Measurements from ENCODE around the gene GNAI1.

The GNAI1 gene

DNA sequence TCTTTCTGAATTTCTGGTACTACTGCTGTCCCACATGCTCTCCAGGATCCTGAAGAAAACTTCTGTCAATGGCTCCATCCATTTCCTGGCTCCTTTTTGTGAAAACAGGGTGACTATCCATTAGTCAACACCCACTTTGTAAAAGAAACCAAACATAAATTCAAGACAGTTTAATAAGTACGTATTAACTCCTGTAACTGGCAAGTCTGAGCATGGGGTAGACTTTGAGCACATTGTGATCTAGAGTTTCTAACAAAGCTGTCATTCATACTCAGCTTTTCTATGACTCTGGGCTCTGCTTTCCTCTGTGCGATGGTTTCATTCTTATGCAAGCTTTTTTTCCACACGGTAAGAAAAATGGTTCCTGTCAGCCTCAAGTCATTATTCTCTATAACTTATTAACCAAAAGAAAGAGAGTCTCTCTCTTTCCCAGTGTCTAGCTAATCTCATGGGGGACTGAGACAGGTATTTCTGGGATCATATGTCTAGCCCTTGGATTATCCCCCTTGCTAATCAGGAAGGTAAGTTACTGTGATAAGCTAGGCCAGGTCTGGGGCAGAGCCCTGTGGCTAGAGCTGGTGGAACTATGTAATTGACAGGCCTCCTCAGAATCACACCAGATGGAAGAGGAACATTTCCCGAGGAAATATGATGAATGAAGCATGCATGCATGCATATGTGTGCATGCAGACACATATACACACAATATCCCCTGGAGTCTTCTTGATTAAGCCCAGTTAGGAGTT lies 98.5 kb downstream of the GNAI1 start:
- TF ChIP-seq, protein P1, sequence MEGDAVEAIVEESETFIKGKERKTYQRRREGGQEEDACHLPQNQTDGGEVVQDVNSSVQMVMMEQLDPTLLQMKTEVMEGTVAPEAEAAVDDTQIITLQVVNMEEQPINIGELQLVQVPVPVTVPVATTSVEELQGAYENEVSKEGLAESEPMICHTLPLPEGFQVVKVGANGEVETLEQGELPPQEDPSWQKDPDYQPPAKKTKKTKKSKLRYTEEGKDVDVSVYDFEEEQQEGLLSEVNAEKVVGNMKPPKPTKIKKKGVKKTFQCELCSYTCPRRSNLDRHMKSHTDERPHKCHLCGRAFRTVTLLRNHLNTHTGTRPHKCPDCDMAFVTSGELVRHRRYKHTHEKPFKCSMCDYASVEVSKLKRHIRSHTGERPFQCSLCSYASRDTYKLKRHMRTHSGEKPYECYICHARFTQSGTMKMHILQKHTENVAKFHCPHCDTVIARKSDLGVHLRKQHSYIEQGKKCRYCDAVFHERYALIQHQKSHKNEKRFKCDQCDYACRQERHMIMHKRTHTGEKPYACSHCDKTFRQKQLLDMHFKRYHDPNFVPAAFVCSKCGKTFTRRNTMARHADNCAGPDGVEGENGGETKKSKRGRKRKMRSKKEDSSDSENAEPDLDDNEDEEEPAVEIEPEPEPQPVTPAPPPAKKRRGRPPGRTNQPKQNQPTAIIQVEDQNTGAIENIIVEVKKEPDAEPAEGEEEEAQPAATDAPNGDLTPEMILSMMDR (IDR thresholded peaks at IDR 0.05), result no peak
- Histone ChIP-seq H3K4me3 (no peak overlapping the region), H3K27ac (no peak overlapping the region)
- DNase-seq (ENCODE audit: low spot score), result no peak

DNA sequence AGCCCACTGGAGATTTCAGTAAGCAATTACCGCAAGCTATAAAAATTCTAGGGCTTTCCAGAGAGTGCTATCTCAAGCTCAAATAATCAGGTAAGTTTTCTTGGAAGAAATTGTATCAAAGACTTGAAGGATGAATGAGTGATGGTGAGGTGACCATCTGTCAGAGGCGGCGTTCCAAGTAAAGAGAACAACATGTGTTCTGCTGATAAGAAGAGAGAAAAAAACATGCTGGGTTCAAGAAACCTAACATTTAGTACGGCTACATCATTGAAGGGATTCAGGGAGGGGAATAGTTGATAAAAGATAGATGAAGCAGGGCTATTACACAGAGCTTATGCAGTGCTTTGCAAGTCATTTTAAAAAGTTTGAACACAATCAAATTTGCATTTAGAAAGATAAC lies 100.7 kb downstream of the GNAI1 start:
- TF ChIP-seq, protein P1 (IDR thresholded peaks at IDR 0.05), result no peak
- no peak overlapping the region for H3K4me3 ChIP-seq
- no peak for DNase-seq (ENCODE audit: low spot score)
- no peak overlapping the region for H3K27ac ChIP-seq

DNA sequence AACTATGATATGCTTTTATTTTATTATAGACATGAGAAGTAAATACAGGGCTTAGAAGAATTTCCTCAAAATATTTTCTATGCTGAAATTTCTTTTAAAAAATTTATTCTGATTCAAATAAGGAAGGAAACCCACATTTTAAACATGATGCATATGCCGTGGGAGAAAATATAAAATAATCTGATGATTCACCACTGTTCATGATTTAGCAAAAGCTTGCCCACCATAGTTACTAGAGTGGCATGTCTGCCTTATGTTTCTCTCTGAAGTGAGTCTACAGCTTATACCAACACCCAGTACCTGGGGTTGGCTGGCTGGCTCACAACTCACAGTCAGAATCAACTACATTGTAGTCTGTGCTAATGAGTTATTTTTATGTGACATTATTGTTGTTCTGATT lies 102.0 kb downstream of the GNAI1 start:
- DNase-seq (ENCODE audit: low spot score), result no peak
- Histone ChIP-seq H3K4me3 (no peak overlapping the region), H3K27ac (no peak overlapping the region)
- TF ChIP-seq, protein P1 (IDR thresholded peaks at IDR 0.05), result no peak

DNA sequence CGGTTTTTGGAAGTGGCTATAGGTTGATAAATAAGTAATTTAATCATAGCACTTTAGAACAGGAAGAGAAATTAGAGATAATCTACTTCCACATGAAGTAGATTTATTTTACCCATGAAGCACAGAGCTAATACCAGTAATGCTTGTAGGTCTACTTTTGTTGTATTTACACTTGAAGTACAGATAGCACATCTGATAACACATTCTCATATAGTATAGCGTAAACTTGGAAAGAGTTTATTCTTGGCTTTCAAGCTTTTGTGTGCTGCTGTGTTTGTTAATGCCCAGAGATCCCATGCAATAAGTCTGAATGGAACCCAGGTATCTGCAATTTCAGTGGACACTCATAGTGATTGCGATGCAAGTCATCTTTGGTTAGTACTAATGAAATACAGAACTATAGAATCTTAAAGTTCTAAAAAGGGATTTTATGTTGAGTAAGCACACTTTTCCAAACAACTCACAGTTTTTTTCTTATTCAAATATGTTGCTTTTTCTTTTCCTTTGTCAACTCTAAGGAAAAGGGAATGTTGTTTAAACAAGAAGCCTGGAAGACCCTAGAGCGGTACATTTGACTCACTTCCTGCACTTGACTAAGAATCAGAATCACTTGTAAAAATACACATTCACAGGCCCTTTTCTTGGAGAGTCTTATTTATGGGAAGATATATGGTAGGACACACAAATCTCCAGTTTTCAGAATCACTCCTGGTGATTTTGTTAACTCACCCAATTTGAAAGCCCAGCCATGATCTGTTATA lies 105.8 kb downstream of the GNAI1 start:
- TF ChIP-seq, protein P1 (IDR thresholded peaks at IDR 0.05), result no peak
- no peak overlapping the region for H3K27ac ChIP-seq
- no peak overlapping the region for H3K4me3 ChIP-seq
- DNase-seq (ENCODE audit: low spot score), result no peak

DNA sequence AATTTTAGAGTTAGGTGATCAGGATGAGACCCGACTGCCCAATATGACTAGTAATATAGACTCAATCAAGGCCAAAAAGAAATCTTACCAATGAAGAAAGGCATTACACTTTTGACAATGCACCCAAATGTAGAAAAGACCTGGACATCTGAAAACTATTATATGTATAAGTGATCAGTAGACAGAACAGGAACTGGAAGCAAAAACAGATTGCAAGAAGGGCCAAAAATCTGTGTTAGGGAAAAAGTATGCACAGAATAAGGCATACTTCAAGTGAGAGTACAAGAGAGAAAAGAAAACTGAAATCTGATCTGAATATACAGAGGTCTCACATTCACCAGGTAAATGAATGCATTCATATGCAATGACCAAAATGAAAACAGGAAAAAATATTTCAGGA lies 107.0 kb downstream of the GNAI1 start:
- TF ChIP-seq, protein P1 (IDR thresholded peaks at IDR 0.05), result no peak
- H3K27ac ChIP-seq, result no peak overlapping the region
- no peak for DNase-seq (ENCODE audit: low spot score)
- H3K4me3 ChIP-seq, result no peak overlapping the region

DNA sequence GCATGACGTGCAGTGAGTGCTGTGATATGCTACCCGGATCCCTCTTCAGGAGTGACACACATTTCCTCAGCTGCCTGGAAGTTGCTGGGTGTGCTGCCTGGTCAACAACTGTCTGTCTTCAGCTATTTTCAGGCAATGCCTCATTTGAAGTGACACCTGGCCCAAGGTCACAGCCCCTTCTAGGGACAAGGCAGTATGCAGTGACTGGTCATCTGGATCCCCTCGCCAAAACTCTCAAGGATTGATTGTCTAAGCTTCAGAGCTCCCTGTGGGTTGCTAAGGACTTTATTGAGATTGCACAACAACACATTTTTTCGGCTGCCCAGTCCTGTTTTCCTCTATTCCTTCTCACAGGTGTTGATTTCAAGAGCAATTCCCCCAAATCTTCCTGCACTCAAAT lies 108.8 kb downstream of the GNAI1 start:
- DNase-seq (ENCODE audit: low spot score), result no peak
- TF ChIP-seq, protein P1 (IDR thresholded peaks at IDR 0.05), result no peak
- Histone ChIP-seq H3K27ac (no peak overlapping the region), H3K4me3 (no peak overlapping the region)
